H1 (cell line): ENCODE measurements around the gene CST11. TPM values are rescaled to one million over a fixed set of nuclear protein-coding genes. Genes with fewer than 3 reads are reported as not detected.

Source experiments
- FOSL1 ChIP-seq: IDR thresholded peaks from 2 replicates; pipeline ENCODE4 v1.6.1; 2011; ENCODE audit warnings: mild to moderate bottlenecking, low read depth, low read length, moderate library complexity; ENCODE audit not compliant: insufficient read depth
- polyA plus RNA-seq, 7 experiments: library from polyadenylated mRNA; depleted of rRNA in 3 of 7; stranded (reverse) in 5 of 7; unstranded in 2 of 7; fragments of >200 nt in 5 of 7; fragments of 200-250 nt in 2 of 7; gene quantifications; 1 replicate in 5 of 7; 2 replicates in 1 of 7; 4 replicates in 1 of 7; pipeline versions ENCODE4 v1.2.1 to v1.2.3, GENCODE V29; 2011 to 2013; ENCODE audit warnings: missing spikeins in 2 of 7, mixed read lengths in 2 of 7
- total RNA-seq: library from RNA; stranded (reverse); fragmentation: NEBNext Ultra II Directional; extraction: Animal tissue kit (Norgen Biotek cat#: 25700); gene quantifications from 2 replicates; pipeline ENCODE4 v1.2.1, GENCODE V29; 2021

CST11 gene
- total and polyA plus RNA-seq, 2 of the 8 experiments (the other 6 are each of a cell fraction or from before 2014, with no cell fraction given): 2.0 TPM; not detected in 1

- TF ChIP-seq FOSL1: no peak
Measured at GRCh38 chr20:23488996-23489395, 36.3 kb upstream of the CST11 start (continued).
